Endothelial cell of hepatic sinusoid (primary cell): ENCODE results near the gene ARFGEF3.
"Not testable (repeated sequence)": the region's sequence is repeated elsewhere in the genome, so short reads cannot be mapped to it uniquely, and the experiment has no call there.

Experiments used
- in situ Hi-C: cut with HindIII; loops from 2 replicates; pipeline ENCODE4 v1.10.0; 2017; ENCODE audit warnings: low sequenced_read_pairs

The ARFGEF3 gene

DNA sequence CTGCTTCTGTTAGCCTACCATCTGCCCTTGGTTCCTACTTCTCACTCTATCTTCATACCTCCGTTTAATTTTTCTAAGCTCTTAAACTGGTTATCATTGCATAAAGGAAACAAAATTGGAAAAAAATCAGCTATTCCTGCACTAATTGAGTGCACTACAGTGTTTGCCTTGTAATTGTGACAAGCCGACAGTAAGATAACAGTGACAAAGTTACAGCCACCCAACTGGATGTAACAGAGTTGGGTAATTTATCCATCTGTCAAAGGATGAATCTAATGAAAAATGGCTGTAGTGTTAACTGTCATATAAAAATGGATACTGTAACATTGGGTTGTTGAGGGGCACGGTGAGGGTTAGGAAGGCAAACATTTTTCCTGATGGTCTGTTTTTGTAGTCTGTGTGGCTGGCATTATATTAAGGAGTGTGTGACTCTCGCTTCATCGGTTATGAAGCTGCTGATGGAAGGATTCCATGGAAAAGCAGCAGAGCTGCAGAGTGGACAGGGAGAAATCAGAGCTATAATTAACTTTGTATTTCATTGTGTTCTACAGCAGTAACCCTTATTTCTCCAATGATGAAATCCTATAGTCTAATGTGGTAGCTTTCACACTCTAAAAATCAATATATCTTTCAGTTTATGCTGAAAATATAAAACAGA, 43.8 kb downstream of the ARFGEF3 start:
- in situ Hi-C loops: no loop called here

GRCh38 chr6:138206862-138207261, 45.1 kb downstream of the ARFGEF3 start:
- in situ Hi-C loops: no loop called here

DNA sequence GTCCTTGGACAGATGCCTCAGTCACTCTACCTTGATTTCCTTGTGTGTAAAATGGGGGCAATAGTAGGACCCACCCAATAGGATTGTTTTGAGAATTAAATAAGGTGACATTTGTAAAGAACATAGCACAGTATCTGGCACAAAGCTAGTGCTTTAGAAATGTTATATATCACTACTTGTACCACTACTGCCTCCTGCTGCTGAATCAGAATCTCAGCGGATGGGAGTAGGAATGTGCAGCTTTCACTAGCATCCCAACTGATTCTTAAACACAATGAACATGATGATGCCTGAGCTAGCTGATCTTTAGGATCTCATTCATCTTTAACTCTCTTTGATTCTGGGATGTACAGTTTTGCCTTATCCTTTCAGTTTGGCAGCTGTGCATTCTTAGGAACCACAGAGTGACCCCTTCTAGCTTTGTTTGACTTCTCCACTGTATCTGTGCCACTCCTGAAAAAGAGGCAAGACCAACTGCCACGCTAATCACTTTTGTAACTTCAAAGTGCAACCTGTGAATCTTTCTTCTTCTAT, 49.4 kb downstream of the ARFGEF3 start:
- in situ Hi-C loops: no loop called here

DNA sequence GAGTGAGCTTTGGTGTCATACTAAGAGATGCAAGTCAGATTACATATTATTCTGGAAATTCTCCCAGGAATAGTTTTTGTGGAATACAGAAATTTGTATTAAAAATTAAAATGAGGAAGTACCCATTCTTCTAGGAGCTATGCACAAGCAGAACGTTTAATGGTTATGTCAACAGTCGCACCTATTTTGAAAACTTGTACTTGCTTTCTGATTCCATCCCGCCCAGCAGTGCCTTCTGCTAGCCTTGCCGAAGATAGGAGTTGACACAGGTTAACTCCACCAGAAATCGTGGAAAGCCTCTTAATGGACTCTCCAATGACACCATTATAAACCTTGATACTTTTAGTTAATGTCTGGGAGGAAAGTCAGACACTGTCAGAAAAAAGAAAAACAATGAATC, 49.9 kb downstream of the ARFGEF3 start:
- in situ Hi-C loops: no loop called here

- in situ Hi-C loops: not testable (repeated sequence)
Measured at GRCh38 chr6:138212530-138212929, 50.8 kb downstream of the ARFGEF3 start.

- in situ Hi-C loops: no loop called here
Measured at GRCh38 chr6:138215093-138215782, 53.5 kb downstream of the ARFGEF3 start.

GRCh38 chr6:138218449-138218848, 56.7 kb downstream of the ARFGEF3 start, which contains the start of gene PBOV1:
PBOV1 (minus strand) TSS chr6:138218491; CDS start chr6:138218395, 96 bp downstream.
- in situ Hi-C loops: no loop called here

- in situ Hi-C loops: no loop called here
Measured at GRCh38 chr6:138219398-138219797, 57.7 kb downstream of the ARFGEF3 start.

DNA sequence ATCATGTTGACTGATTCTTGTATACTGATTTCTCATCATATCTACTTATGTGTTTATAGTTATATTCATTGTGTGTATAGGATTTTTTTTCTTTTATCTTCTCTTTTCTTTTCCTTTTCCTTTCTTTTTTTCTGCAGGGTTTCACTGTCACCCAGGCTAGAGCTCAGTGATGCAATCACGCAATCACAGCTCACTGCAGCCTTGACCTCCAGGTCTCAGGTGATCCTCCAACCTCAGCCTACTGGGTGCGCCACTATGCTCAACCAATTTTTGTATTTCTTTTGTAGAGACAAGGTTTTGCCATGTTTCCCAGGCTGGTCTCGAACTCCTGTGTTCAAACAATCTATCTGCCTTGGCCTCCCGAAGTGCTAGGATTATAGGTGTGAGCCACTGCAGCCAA, 58.2 kb downstream of the ARFGEF3 start:
- in situ Hi-C loops: no loop called here

- in situ Hi-C loops: no loop called here
Measured at GRCh38 chr6:138222901-138223546, 61.3 kb downstream of the ARFGEF3 start.

DNA sequence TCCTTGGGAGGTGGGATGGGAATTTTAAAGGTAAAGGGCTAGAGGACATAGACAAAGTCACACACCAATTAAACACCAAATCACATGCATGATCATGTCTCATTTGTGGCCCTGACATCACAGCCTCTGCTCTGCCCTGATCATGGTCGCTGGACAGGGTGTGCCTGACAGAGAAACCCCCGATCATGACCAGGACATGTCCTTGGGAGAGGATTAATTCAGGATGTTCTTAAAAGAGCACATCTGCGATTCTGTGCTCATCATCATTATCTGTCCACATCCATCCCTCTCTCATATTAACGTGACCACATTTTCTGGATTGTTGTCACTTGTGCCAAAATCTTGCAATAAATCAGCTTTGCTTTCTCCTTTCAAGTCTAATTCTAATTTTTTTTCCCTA, 64.2 kb downstream of the ARFGEF3 start:
- in situ Hi-C loops: no loop called here

GRCh38 chr6:138226700-138227315, 65.1 kb downstream of the ARFGEF3 start:
- in situ Hi-C loops: no loop called here

- in situ Hi-C loops: no loop called here
Measured at GRCh38 chr6:138227316-138227781, 65.6 kb downstream of the ARFGEF3 start.

DNA sequence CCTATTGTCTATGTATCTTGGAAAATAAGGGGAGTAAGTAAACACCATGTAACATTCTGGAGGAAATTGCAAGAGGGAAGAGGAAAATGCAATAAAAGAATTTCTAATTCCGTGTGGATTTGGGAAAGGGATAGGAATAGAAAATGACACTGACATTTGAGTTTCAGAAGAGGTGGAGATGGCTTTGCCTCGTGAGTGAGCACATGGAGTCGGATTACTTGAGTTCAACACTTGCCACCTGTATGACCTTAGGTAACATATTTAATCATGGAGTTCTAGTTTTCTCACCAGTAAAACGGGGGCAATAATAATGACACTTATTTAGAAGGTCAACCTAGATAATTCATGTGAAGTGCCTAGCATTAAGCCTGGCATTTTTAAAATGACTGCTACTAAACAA, 67.3 kb downstream of the ARFGEF3 start:
- in situ Hi-C loops: no loop called here

DNA sequence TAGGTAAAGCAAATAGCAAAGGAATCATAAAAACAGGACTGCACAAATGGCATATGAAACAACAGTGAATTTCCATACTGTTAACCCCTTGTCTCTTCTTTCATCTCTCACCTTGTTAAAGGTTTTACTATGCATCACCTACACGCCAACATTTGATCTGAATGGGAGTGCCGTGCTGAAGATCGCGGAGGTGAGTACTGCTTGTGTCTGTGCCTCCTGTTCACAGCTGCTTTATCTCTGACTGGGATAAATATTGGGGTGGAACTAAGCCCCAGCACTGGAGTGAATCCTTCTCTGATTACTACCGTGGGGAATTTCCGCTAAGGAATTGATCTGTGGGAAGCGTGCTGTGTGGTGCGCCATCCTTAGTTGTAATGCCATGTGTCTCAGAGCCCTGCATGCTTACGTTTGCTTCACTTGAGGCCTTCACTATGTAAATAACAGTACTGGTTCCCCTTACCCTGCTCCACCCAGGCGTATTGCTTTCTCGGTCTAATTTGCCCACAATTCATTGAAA, 68.0 kb downstream of the ARFGEF3 start:
- in situ Hi-C loops: no loop called here

DNA sequence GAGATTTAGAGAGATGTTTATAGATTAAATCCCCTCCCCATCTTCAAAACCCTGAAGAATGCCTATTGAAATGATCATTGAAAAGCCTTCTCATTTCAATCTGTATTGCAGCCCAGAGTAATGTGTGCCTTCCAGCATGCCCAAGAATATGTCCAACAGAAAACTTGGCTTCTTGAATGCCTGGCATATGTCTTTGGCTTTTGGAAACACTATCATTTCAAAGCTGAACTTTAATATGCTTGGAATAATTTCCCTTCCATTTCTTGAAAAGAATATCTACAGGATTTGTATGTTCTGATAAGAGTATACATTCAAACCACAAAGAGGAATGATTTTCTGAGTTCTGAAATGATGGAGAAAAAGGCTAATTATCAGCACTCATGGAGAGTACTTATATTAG, 68.5 kb downstream of the ARFGEF3 start:
- in situ Hi-C loops: no loop called here

GRCh38 chr6:138230759-138231380, 69.1 kb downstream of the ARFGEF3 start:
- in situ Hi-C loops: no loop called here

GRCh38 chr6:138231381-138231886, 69.7 kb downstream of the ARFGEF3 start:
- in situ Hi-C loops: no loop called here

DNA sequence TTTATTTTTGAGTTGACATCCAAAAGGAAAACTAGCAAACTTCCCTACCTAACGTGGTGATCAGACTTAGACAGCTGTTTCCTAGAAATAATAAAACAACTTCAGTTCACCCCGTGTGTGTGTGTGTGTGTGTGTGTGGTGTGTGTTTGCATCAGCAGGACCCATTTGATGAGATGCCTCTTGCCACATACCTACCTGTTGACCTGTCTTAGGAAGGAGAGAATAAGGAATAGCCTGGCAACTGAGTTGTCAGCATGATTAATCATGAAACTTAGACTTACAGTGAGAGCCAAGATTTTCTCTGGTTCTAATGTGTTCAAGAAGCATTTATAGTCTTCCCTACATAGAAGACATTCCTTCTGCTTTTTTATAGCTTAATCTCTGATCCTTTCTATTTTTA, 72.6 kb downstream of the ARFGEF3 start:
- in situ Hi-C loops: no loop called here

DNA sequence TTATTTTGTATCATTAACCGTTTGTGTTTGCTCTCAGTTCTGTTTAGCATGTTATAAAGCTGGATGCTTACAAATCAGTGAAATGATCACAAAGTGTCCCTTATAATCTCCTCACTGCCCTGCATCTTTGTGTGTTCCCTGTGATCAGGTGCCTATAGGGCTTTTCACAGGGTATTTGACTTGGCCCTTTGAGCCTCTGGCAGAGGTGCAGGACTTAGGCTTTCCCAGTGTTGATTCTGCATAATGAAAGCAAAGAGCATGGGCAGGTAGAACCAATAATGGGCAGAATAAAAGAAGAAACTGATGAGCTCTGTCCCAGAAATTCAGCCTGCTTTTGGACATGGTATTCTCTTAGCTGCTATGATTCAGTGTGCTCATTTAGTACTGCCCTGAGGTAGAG, 73.5 kb downstream of the ARFGEF3 start:
- in situ Hi-C loops: no loop called here
